C4-2B (cell line): Measurements from ENCODE around the gene ARL2BP.
A peak's percentile ranks its signal among the peaks of the same experiment; 100 is the strongest.

Experiments
- H3K27ac ChIP-seq: fragments of 450-650 bp; 2 replicates; pipeline ENCODE4 v1.5.1; 2017
- CTCF ChIP-seq: fragments of 450-650 bp; conservative IDR thresholded peaks from 2 replicates; pipeline ENCODE4 v1.5.1; 2017; ENCODE audit warnings: mild to moderate bottlenecking
- ZFX ChIP-seq: fragments of 450-650 bp; IDR thresholded peaks from 2 replicates; pipeline ENCODE4 v1.6.1; 2017

ARL2BP gene

DNA sequence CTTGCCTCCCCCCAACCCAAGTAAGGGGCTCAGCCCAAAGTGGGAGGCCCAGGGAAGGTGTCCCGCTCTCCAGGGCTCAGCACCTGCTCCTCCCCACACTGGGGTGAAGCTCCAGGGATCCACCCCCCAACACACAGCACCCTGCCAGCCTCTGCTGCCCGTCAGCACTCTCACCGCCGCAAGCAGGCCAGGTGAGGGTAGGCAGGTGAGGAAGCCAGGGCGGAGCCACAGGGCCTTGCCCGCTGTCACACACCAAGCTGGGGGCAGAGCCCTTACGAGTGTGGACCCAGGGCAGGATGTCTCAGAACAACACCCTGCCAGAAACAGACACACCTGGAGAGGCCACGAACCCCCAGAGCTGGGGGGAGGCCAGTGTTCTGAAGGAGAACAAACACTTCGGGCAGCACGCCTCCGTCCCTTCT, 19.9 kb downstream of the ARL2BP start:
- TF ChIP-seq ZFX (no peak), CTCF (no peak)
- H3K27ac ChIP-seq: peak overlapping the region; percentile 56

GRCh38 chr16:57265850-57266530, 20.9 kb downstream of the ARL2BP start:
- H3K27ac ChIP-seq: peak overlapping the region; percentile 56

GRCh38 chr16:57266531-57267260, 21.6 kb downstream of the ARL2BP start:
- H3K27ac ChIP-seq: peak overlapping the region; percentile 56
- TF ChIP-seq ZFX: no peak
- no peak for TF ChIP-seq CTCF

More at GRCh38 chr16:57265850-57266530, 20.9 kb downstream of the ARL2BP start:
- TF ChIP-seq CTCF (no peak), ZFX (no peak)

DNA sequence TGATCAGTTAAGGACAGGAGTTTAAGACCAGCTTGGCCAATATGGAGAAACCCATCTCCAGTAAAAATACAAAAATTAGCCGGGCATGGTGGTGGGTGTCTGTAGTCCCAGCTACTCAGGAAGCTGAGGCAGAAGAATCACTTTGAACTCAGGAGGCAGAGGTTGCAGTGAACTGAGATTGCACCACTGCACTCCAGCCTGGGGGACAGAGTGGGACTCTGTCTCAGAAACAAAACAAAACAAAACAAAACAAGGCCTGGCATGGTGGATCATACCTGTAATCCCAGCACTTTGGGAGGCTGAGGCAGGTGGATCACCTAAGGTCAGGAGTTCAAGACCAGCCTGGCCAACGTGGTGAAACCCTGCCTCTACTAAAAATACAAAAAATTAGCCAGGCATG, 22.3 kb downstream of the ARL2BP start:
- peak overlapping the region; percentile 56 for H3K27ac ChIP-seq

GRCh38 chr16:57268804-57269800, 24.0 kb downstream of the ARL2BP start:
- TF ChIP-seq CTCF (no peak), ZFX (no peak)
- no peak overlapping the region for H3K27ac ChIP-seq

DNA sequence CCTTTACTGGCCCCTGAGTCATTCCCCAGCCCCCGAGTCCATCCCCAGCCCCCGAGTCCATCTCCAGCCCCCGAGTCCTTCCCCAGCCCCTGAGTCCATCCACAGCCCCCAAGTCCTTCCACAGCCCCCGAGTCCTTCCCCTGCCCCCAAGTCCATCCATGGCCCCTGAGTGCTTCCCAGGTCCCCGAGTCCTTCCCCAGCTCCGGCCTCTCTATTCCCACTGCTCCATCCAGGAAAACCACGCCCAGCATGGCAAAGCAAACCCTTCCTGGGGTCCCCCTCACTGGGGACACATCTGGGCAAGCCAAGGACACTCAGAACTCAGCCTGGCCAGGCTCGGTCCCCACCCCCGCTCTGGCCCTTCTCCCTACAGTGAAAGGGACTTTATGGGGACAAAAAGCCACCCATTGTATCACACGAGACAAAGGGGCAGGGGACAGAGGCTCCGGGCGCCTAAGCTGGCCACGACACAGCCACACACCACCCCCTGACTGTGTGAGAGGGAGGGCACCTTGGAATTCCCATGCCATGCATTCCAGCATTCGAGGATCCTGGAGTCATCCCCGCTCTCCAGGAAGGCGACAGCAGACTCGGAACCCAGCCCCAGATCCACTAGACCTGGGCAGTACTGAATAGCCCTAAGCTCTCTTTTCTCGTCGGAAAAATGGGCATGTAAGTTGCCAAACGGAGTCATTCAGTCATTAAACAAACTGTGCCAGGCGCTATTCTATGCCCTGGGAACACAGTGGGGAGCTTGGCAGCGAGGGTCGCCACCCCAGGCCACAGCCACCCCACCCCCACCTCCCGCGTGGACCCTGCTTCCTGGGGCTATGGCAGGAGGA, 25.4 kb downstream of the ARL2BP start:
- H3K27ac ChIP-seq: no peak overlapping the region
- TF ChIP-seq ZFX (no peak), CTCF (no peak)

DNA sequence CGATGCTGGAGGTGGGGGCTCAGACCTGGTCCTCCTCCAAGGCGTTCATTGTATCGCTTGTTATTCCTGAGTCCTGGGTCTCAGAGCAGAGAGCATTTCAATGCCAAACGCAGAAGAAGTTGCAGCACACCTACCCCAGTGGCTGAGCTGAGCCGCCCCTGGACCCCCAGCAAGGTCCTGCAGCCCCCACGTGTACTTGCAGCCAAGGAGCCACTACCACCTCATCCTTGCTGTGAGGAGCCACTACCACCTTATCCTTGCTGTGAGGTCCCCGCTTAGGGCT, 25.9 kb downstream of the ARL2BP start:
- no peak for TF ChIP-seq ZFX
- TF ChIP-seq CTCF: no peak
- H3K27ac ChIP-seq: no peak overlapping the region
